GM13977 (cell line): ENCODE data around the gene IFNAR2.

Experiments used
- DNase-seq: peaks from one replicate; pipeline ENCODE4 v3.0.0; 2012; ENCODE audit warnings: low spot score
- in situ Hi-C: fragments of 300-500 bp; cut with MboI; formaldehyde crosslinking; loops from one replicate; pipeline ENCODE4 v1.12.0; 2022; ENCODE audit warnings: low sequenced_read_pairs, low pct_unique_long_range_greater_than_20kb, mixed read lengths, inconsistent platforms; ENCODE audit not compliant: unreplicated experiment
- TF ChIP-seq, protein P1 (sequence below): IDR thresholded peaks from 2 replicates; pipeline ENCODE4 v1.5.1; 2012; ENCODE audit warnings: mild to moderate bottlenecking, control low read depth; ENCODE audit not compliant: insufficient read depth; ENCODE audit errors: extremely low read depth, missing control alignments

The IFNAR2 gene

DNA sequence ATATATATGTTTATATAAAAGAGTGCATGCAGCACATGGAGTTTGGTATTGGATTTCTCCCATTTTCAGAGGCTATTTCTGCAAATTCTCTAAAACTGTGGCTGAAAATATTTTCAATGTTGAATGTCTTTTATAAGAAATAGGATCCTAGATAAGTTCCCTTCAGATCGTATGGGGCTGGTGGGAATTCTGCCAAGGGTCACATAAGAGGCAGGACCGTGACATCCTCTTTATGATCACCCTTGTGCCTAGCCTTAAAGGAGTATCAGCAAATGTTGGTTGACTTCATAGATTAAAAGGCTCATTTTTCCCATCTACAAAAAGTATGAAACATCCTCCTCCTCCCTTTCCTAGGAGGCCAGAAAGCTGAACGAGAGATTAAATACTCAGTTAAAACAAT is 1.3 kb upstream of the IFNAR2 start:
- TF ChIP-seq, protein P1, sequence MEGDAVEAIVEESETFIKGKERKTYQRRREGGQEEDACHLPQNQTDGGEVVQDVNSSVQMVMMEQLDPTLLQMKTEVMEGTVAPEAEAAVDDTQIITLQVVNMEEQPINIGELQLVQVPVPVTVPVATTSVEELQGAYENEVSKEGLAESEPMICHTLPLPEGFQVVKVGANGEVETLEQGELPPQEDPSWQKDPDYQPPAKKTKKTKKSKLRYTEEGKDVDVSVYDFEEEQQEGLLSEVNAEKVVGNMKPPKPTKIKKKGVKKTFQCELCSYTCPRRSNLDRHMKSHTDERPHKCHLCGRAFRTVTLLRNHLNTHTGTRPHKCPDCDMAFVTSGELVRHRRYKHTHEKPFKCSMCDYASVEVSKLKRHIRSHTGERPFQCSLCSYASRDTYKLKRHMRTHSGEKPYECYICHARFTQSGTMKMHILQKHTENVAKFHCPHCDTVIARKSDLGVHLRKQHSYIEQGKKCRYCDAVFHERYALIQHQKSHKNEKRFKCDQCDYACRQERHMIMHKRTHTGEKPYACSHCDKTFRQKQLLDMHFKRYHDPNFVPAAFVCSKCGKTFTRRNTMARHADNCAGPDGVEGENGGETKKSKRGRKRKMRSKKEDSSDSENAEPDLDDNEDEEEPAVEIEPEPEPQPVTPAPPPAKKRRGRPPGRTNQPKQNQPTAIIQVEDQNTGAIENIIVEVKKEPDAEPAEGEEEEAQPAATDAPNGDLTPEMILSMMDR = no peak
- no peak for DNase-seq
- in situ Hi-C loops = no loop called here

DNA sequence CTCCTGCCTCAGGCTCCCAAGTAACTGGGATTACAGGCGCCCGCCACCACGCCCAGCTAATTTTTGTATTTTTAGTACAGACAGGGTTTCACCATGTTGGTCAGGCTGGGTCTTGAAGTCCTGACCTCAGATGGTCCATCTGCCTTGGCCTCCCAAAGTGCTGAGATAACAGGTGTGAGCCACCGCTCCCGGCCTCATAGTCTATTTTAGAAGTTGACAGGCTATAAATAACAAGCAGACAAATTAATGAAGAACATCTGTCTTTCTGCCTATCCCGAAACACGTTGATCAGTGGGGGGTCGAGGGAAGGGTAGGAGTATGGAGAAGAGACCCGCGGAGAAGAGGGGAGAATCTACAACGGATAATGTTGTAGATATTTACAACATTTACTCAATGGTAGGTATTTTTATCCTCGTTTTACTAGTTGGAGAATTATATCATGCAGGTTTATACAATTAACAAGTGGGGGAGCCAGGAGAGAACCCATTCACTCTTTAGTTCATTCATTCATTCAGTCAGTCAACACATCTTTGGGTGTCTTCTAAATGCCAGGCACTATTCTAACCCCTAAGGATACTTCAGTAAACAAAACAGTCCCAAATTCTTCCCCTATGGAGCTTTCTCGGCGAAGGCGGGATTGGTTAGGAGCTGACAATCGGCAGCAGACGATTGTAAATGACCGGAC is 497 bp upstream of the IFNAR2 start:
- in situ Hi-C loops = no loop called here
- no peak for DNase-seq
- TF ChIP-seq, protein P1 = no peak

DNA sequence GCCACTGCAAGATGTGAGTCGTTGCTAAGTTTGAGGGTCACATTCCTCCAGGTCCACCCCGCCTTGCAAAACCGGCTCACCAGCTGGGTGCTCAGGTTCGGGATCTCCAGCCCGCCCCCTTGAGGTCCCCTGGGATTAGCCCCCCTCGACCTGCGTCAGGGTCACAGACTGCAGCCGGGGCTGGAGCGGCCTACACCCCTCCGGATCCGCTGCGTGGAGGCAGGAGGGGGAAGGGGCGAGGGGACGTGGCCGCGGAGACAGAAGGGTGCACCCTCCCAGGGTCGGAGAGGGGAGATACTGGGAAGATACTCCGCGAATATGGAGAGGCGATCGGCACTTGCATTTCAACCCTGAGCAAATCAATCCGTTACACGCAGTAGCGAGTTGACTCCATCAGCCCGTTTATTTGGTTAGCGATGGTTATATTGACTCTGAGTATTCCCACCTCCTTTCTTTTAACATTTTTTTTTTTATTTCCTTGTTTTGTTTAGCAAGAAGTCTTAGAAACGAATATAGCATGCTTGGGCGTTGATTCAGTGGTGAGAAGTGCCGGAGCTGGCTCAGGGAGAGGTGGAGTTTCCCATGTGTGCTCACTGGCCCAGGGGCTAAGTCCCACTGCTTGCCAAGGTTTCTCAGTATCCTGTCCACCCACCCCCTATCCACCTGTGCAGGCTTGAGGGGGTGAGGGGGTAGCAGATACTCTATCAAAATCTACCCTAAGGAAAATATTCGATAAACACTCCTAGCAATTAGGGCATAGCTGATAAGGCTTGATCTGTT is 997 bp downstream of the IFNAR2 start:
- TF ChIP-seq, protein P1 = peak; percentile 36
- in situ Hi-C loops = no loop called here
- DNase-seq = peak; percentile 60

DNA sequence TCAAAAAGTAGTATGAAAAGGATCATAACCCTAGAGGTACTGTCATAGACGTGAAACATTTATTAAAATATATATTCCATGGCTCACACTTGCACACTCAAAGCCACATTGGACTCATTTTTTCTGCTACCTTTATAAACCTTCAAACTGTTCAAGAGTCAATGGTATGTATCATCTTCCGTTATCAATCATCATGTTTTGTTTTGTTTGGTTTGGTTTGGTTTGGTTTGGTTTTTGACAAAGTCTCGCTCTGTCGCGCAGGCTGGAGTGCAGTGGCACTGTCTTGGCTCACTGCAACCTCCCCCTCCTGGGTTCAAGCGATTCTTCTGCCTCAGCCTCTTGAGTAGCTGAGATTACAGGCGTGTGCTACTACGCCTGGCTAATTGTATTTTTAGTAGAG is 1.8 kb downstream of the IFNAR2 start:
- DNase-seq = peak; percentile 39
- in situ Hi-C loops = no loop called here
- TF ChIP-seq, protein P1 = no peak

DNA sequence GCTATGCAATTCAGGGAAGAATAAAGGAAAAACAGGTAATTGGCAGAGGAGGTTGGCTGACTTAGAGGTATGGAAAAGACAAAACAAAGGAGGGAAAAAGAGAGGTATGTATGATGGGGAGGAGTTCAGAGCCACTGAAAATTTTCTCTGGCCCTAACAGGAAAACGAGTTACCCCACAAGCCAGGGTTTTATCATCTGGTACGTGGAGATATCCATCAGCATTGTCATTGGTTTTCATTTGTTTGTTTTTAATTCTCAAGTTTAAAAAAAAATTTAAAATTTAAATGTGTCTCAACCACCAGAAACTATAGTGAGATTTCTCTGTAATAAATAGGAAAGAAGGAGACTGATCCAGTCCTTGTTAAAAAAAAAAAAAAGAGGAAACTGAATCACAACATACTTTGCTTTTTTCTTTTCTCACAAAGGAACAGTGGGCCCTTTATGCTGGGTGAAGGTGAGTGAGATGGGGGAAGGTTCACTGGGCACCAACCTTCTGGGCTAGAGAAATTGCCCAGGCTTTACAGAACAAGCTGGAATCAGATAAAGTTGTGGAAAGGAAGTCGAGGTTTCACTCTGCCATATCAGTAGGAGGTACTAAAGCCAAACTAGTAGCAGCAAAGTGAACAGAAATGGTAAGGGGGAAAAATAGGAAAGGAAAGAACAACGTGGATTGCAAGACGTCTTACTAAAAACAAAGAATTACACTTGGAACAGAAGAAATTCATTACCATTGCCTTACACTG is 2.7 kb downstream of the IFNAR2 start:
- no peak for DNase-seq
- in situ Hi-C loops = no loop called here
- TF ChIP-seq, protein P1 = no peak

DNA sequence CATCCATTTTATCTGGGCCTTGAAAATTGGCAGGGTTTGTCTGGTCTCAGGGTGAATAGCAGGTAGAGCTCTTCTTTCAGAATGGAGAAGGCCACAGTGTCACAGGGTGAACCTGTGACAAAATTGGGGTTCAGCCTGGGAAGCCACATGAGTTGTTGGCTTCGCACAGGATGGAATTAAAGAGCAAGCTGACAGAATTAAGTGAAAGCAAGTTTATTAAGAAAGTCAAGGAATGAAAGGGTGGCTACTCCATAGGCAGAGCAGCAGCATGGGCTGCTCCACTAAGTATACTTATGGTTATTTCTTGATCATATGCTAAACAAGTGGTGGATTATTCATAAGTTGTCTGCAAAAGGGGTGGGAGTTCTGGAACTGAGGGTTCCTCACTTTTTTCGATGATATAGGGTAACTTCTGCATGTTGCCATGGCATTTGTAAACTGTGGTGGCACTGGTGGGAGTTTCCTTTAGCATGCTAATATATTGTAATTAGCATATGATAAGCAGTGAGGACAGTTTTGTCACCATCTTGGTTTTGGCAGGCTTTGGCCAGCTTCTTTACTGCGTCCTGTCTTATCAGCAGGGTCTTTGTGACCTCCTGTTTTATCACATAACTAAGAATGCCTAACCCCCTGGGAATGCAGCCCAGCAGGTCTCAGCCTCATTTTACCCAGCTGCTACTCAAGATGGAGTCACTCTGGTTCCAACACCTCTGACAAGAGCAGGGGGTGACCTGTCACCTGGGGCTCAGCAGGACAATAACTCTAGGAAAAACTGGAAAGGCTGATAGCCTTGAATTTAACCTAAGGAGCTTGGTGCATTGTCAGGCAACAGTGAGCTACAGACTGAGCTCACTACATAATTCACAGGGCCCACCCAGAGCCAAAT is 5.1 kb downstream of the IFNAR2 start:
- TF ChIP-seq, protein P1 = no peak
- DNase-seq = no peak
- in situ Hi-C loops = no loop called here
